Measurements from ENCODE around the gene SLC16A10. TPM values are rescaled to one million over a fixed set of nuclear protein-coding genes. Genes with fewer than 3 reads are reported as not detected.

Gene SLC16A10
- total and polyA plus RNA-seq, 2 of the 13 experiments (the other 11 are each of a cell fraction or from before 2014, with no cell fraction given) = 8.2 to 20.1 TPM

GRCh38 chr6:111183702-111184517, 96.6 kb downstream of the SLC16A10 start:
- BruUV-seq (replicated peaks) = no TSS peak
- no peak for FAIRE-seq

More at GRCh38 chr6:111183702-111184517, 96.6 kb downstream of the SLC16A10 start:
- DNase-seq (ENCODE audit: low spot score) (no peak), ATAC-seq (no peak)
- H3K36me3 ChIP-seq (replicated peaks in 1 of 2; ENCODE audit: control insufficient read depth in 1 of 2, insufficient read depth in 2 of 2, low read length in 2 of 2) = no peaks in the 10 kb centered on the region
- ChIA-PET CTCF (ENCODE audit: low intra/inter-chr PET ratio, low total read pairs) (no interaction called here), POLR2A (no interaction called here)
- H3K79me2 ChIP-seq (ENCODE audit: insufficient read depth, low read length) = no peaks in the 10 kb centered on the region
- intact Hi-C loops (cut with micrococcal nuclease; ENCODE audit: unreplicated experiment) (no loop called here), in situ Hi-C loops (cut with HindIII; ENCODE audit: extremely low pct_ligation_motif_present, low pct_unique_long_range_greater_than_20kb) (no loop called here)
- TF ChIP-seq FLYWCH1 (CRISPR knock-in tag; IDR thresholded peaks at IDR 0.05) = no peak
- TF ChIP-seq HINFP (CRISPR knock-in tag; IDR thresholded peaks at IDR 0.05; ENCODE audit: low read depth) = no peak
- no peak for TF ChIP-seq ZNF724P (CRISPR knock-in tag; IDR thresholded peaks at IDR 0.05; ENCODE audit: borderline replicate concordance)
- no peak for TF ChIP-seq MZF1 (CRISPR knock-in tag; IDR thresholded peaks at IDR 0.05; ENCODE audit: borderline replicate concordance)
- TF ChIP-seq IKZF4 (CRISPR knock-in tag; IDR thresholded peaks at IDR 0.05; ENCODE audit: borderline replicate concordance, low read depth, not compliant biosample characterization) = no peak
- TF ChIP-seq MXD1 (CRISPR knock-in tag; IDR thresholded peaks at IDR 0.05) = no peak
- no peak for TF ChIP-seq ELF4 (CRISPR knock-in tag; IDR thresholded peaks at IDR 0.05; ENCODE audit: borderline replicate concordance)
- no peak for TF ChIP-seq STAT6 (CRISPR knock-in tag; IDR thresholded peaks at IDR 0.05; ENCODE audit: borderline replicate concordance)
- no peak for TF ChIP-seq ZNF557 (CRISPR knock-in tag; IDR thresholded peaks at IDR 0.05)
- no peak for TF ChIP-seq SNRNP70 (IDR thresholded peaks at IDR 0.05; ENCODE audit: low read depth, low read length)
- TF ChIP-seq RARA (CRISPR knock-in tag; IDR thresholded peaks at IDR 0.05) = no peak
- no peak for TF ChIP-seq HBP1 (CRISPR knock-in tag; IDR thresholded peaks at IDR 0.05; ENCODE audit: low read depth)
- no peak for TF ChIP-seq SIX1 (CRISPR knock-in tag; IDR thresholded peaks at IDR 0.05; ENCODE audit: borderline replicate concordance)
- TF ChIP-seq ZNF777 (CRISPR knock-in tag; IDR thresholded peaks at IDR 0.05) = no peak
- no peak for TF ChIP-seq ZNF766 (CRISPR knock-in tag; IDR thresholded peaks at IDR 0.05; ENCODE audit: borderline replicate concordance)
- TF ChIP-seq STAG1 (CRISPR knock-in tag; IDR thresholded peaks at IDR 0.05) = no peak
- TF ChIP-seq CAMTA2 (CRISPR knock-in tag; IDR thresholded peaks at IDR 0.05; ENCODE audit: borderline replicate concordance) = no peak
- H3K4me1 ChIP-seq (ENCODE audit: insufficient read depth, low read length) = peaks cover 4% of the 10 kb centered on the region; the same call in 1 of the 2 replicates
- H3K9me3 ChIP-seq (ENCODE audit: low read length) = no peaks in the 10 kb centered on the region
- no peak overlapping the region for H2AFZ ChIP-seq (ENCODE audit: low read length)
- H3K27me3 ChIP-seq (ENCODE audit: control insufficient read depth in 1 of 2, insufficient read depth in 2 of 2, low read length in 2 of 2) = no peaks in the 10 kb centered on the region
- H3K4me3 ChIP-seq (replicated peaks in 1 of 3; ENCODE audit: insufficient read depth in 1 of 3, low read depth in 2 of 3, low read length in 3 of 3) = no peak overlapping the region
- no peak overlapping the region for H3K27ac ChIP-seq (ENCODE audit: extremely low read length, insufficient read depth, low read length)
- 74% methylated on average over 5 of the region's 5 CpGs for WGBS (ENCODE audit: low lambda C conversion rate)
- no peak overlapping the region for H3K4me2 ChIP-seq (ENCODE audit: low read depth, low read length)
- no peak overlapping the region for H3K9ac ChIP-seq (ENCODE audit: insufficient read depth, low read depth, low read length)
- no peaks in the 10 kb centered on the region for H4K20me1 ChIP-seq (ENCODE audit: insufficient read depth, low read length)
